SK-N-SH treated with all-trans-retinoic acid at 6 μM for 48 hours (cell line): ENCODE results near the gene MRPL57.

Experiments used
- ARNTL ChIP-seq: fragments of 450-650 bp; formaldehyde crosslinking; IDR thresholded peaks from 2 replicates; pipeline ENCODE4 v1.5.0; 2020; ENCODE audit warnings: low read depth, mild to moderate bottlenecking, moderate library complexity, borderline replicate concordance
- OSR1 ChIP-seq: fragments of 250-450 bp; sonication (Bioruptor Pico); IDR thresholded peaks from 2 replicates; pipeline ENCODE4 v1.8.0; 2022; ENCODE audit warnings: moderate library complexity, mild to moderate bottlenecking, inconsistent platforms
- RARB ChIP-seq: fragments of 250-450 bp; sonication (Bioruptor Pico); IDR thresholded peaks from 2 replicates; pipeline ENCODE4 v1.8.0; 2021; ENCODE audit warnings: mild to moderate bottlenecking, moderate library complexity

GRCh38 chr13:21216332-21216731 is 39.9 kb downstream of the MRPL57 start:
- TF ChIP-seq OSR1 (CRISPR knock-in tag) (no peak), RARB (CRISPR knock-in tag) (no peak), ARNTL (CRISPR knock-in tag) (no peak)
